GM19324 (cell line): Measurements from ENCODE around the gene CEP95.
"Not testable (repeated sequence)": the region's sequence is repeated elsewhere in the genome, so short reads cannot be mapped to it uniquely, and the experiment has no call there.

Experiments
- ATAC-seq: cut with Tn5 transposase; IDR thresholded peaks from one replicate; pipeline ENCODE4 v1.9.1; 2021; ENCODE audit warnings: mild to moderate bottlenecking, moderate library complexity; ENCODE audit not compliant: unreplicated experiment, low FRiP score

Gene CEP95

DNA sequence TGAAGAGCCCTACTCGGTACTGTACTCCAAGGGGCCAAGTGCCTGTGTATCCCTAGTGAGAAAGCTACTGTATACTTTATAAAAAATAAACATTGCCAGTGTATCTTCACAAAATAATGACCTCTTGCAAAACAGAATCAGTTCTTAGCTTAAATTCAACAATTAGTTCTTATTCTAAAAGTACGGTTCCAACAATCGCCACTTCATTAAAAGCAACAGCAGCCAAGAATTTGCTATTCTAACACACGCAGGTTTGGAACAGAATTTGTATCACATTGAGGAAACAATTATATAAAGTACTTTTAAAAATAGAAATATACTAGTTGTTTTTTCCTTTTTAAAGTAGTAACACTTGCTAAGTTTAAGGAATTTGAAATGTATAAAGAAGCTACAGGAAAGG lies 48.5 kb downstream of the CEP95 start:
- no peak for ATAC-seq

DNA sequence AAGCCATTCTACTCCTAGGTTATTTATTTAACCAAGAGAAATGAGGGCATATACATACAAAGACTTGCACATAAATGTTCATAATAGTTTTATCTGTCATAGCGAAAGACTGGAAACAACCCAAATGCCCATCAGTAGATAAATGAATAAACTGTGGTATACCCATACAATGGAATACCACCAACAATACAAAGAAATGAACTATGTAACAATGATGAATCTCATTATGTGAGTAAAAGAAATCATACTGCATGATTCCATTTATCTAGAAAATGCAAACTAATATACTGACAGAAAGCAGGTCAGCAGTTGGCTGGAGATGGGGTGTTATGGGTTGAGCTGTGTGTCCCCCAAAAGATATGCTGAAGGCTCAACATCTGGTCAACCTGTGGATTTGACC lies 57.3 kb downstream of the CEP95 start:
- no peak for ATAC-seq

DNA sequence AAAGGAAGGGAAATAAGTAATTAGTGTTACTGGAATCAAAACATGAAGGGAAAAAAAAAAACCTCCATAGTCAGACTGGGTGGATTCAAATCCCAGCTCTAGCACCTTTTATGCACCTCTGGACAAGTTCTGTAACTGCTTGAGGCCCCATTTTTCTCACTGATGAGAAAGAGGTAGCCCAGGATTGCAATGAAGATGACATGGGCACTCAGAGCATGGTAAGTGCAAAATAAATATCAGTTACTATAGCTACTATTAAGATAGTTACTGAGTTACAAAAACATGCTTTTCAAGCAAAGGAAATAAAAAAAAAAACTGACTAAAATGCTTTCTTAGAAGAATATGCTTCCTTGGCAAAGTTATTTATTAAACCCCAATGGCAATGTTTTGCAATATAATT lies 58.8 kb downstream of the CEP95 start:
- ATAC-seq: no peak

- ATAC-seq: no peak
Measured at GRCh38 chr17:64571746-64572145, 65.0 kb downstream of the CEP95 start.

DNA sequence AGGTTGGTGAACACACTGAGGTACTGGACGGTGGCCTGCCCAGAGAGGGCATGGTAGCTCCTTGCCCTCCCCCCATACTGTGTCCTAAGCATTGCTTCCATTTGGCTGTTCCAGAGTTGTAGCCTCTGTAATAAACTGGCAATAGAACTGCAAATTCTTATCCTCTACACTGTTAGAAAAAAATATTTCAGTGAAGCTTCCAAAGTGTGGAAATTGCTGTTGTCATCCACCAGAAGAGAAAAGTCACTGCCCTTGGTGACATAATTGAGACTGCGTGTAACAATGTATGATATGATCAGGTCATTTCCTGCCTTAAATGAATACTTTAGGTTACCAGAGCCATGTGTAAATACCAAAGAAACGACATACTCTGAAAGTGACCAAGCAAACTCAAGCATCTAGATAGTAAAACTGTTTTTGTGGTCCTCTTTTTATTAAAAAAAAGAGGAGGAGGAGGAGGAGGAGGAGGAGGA lies 65.9 kb downstream of the CEP95 start:
- no peak for ATAC-seq

GRCh38 chr17:64573214-64573613 lies 66.4 kb downstream of the CEP95 start:
- ATAC-seq: no peak

DNA sequence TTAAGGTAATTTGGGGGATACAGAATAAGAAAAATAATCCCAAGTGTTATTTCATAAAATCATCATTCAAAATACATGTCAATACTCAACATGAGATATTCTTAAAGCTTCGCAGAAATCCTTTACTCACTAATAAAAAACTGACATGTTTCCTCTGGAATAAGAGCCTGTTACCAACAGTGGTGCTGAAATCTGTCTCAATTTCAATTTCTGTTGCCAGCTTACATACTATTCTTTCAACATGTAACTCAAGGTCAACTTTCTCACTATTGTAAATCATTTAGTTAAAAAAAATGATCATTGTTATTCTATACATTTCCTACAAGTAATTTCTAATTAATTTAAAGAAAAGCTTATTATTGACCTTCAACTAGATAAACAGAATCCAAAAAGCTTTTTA lies 67.9 kb downstream of the CEP95 start:
- no peak for ATAC-seq

DNA sequence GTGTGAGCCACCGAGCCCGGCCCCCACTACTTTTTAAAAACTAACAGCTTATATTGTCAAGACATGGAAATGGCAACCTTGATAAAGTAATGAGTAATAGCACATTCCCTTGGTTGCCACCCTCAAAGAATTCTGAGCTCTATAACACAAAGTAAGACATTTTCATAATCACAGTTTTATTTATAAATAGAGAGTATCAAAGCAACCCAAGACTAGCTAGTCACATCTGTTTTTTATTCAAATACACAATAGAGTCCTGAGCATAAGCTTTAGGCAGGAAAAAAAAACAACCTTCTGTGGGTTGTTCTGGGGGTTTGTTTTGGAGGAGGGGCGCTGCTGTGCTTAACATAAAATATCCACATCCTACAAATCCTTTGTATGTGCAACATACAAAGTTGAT lies 68.7 kb downstream of the CEP95 start:
- no peak for ATAC-seq

DNA sequence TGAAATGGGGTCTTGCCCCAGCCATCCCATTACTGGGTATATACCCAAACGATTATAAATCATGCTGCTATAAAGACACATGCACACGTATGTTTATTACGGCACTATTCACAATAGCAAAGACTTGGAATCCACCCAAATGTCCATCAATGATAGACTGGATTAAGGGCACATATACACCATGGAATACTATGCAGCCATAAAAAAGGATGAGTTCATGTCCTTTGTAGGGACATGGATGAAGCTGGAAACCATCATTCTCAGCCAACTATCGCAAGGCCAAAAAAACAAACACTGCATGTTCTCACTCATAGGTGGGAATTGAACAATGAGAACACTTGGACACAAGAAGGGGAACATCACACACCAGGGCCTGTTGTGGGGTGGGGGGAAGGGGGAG lies 70.2 kb downstream of the CEP95 start:
- ATAC-seq: not testable (repeated sequence)

- no peak for ATAC-seq
Measured at GRCh38 chr17:64579917-64580316, 73.1 kb downstream of the CEP95 start.

DNA sequence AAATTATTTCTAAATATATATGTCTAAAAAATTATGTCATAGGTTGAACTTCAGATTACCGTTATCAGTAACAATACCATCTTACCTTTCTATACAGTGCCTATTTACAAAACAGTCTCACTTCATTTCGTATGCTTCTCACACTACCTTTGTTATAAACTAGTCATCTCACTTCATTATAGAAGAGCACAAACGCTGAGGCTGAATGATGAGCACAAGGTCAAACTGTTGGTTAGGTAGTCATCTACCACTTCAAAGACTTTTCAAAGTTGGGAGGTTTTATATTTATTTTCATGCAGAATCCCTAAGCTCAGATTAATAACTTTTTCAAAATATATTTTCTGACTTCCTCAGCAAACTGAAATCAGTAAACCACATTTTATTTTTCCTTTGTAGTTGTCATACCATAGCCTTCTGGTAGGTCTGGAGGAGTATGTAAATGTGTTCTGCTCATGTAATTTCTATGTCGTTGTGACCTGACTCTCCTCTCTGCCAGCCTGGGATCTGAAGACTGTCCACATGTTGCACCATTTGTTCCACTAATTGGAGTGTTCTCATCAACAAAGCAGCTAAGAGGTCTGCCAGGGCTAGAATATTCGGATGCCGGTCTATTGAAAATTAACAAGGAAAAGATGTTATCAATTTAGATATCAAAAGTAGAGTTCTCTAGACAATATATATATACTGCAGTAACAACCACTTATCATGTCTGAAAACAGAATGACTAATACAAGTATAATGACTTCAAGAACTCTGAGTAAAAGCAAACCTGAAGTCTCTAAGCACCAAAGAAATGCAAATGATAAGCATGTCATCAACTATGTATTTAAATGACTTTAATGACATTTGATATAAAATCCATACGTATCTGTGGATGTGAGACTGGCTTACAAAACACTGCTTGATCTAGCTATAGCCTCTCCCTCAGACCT lies 73.9 kb downstream of the CEP95 start:
- no peak for ATAC-seq

- no peak for ATAC-seq
Measured at GRCh38 chr17:64583038-64583437, 76.3 kb downstream of the CEP95 start.

GRCh38 chr17:64585146-64585545 lies 78.4 kb downstream of the CEP95 start:
- no peak for ATAC-seq
